Bronchial epithelial cell (primary cell): ENCODE measurements around the gene ARPIN. TPM values are rescaled to one million over a fixed set of nuclear protein-coding genes. Genes with fewer than 3 reads are reported as not detected.
"Not testable (repeated sequence)": the region's sequence is repeated elsewhere in the genome, so short reads cannot be mapped to it uniquely, and the experiment has no call there.

Experiments used
- DNase-seq: peaks from one replicate; pipeline ENCODE4 v3.0.0-alpha.2; 2010; ENCODE audit warnings: low read depth
- FAIRE-seq: peaks from 2 replicates; lab custom pipeline; 2011; peaks lifted over from hg19 to GRCh38; lab: Jason Lieb, UNC
- H3K27me3 ChIP-seq: 2 replicates; pipeline ENCODE4 v1.5.1; 2011; ENCODE audit warnings: low read length; ENCODE audit not compliant: control insufficient read depth, insufficient read depth
- H3K36me3 ChIP-seq: 2 replicates; pipeline ENCODE4 v1.5.1; 2011; ENCODE audit warnings: low read length; ENCODE audit not compliant: control insufficient read depth, insufficient read depth
- H3K4me3 ChIP-seq: 2 replicates; pipeline ENCODE4 v1.5.1; 2011; ENCODE audit warnings: mild to moderate bottlenecking, low read depth, low read length, control low read depth
- CTCF ChIP-seq: IDR thresholded peaks from 2 replicates; pipeline ENCODE4 v1.5.1; 2011; ENCODE audit warnings: mild to moderate bottlenecking, moderate library complexity, low read length, control low read depth, inconsistent platforms; ENCODE audit not compliant: insufficient read depth, severe bottlenecking
- total RNA-seq: library from RNA; depleted of rRNA; stranded (reverse); fragments of >200 nt; gene quantifications from 2 replicates; pipeline ENCODE4 v1.2.1, GENCODE V29; 2014

Gene ARPIN
- total RNA-seq, 1 donor from 2014 or later: 4.5 TPM

- H3K27me3 ChIP-seq: no peaks in the 10 kb centered on the region
- TF ChIP-seq CTCF: no peak
- peaks cover 4% of the 10 kb centered on the region for H3K36me3 ChIP-seq
- H3K4me3 ChIP-seq: no peak overlapping the region
- FAIRE-seq: no peak
- DNase-seq: no peak
These were observed 42.0 kb downstream of the ARPIN start for GRCh38 chr15:89870688-89871288.

GRCh38 chr15:89870006-89870405 is 42.7 kb downstream of the ARPIN start:
- peaks cover 3% of the 10 kb centered on the region for H3K36me3 ChIP-seq
- H3K27me3 ChIP-seq: no peaks in the 10 kb centered on the region
- no peak for TF ChIP-seq CTCF
- FAIRE-seq (no peak), DNase-seq (no peak)
- no peak overlapping the region for H3K4me3 ChIP-seq

- FAIRE-seq: not testable (repeated sequence)
These were observed 43.3 kb downstream of the ARPIN start for GRCh38 chr15:89869490-89869889.

GRCh38 chr15:89864958-89865739 is 47.6 kb downstream of the ARPIN start:
- H3K36me3 ChIP-seq: peaks cover 4% of the 10 kb centered on the region
- no peak for FAIRE-seq
- no peak overlapping the region for H3K4me3 ChIP-seq

More at GRCh38 chr15:89869490-89869889, 43.3 kb downstream of the ARPIN start:
- not testable (repeated sequence) for DNase-seq, H3K4me3 ChIP-seq, H3K36me3 ChIP-seq, H3K27me3 ChIP-seq

GRCh38 chr15:89863918-89864317 is 48.8 kb downstream of the ARPIN start:
- H3K27me3 ChIP-seq: no peaks in the 10 kb centered on the region
- H3K36me3 ChIP-seq: peaks cover 4% of the 10 kb centered on the region
- TF ChIP-seq CTCF: no peak
- FAIRE-seq (no peak), DNase-seq (no peak)
- no peak overlapping the region for H3K4me3 ChIP-seq

More at GRCh38 chr15:89864958-89865739, 47.6 kb downstream of the ARPIN start:
- no peak for DNase-seq
- no peaks in the 10 kb centered on the region for H3K27me3 ChIP-seq
- TF ChIP-seq CTCF: no peak

GRCh38 chr15:89860891-89861290 is 51.9 kb downstream of the ARPIN start:
- Histone ChIP-seq H3K4me3 (no peak overlapping the region), H3K27me3 (no peaks in the 10 kb centered on the region), H3K36me3 (peaks cover 4% of the 10 kb centered on the region)
- no peak for TF ChIP-seq CTCF
- no peak for FAIRE-seq
- no peak for DNase-seq
